Kasumi-1 (cell line): ENCODE data around the gene NUP107.

Experiments used
- DNase-seq, 2 experiments: peaks; one replicate each; lab custom pipeline; 2025; lab: John Stamatoyannopoulos, UW

NUP107 gene

DNA sequence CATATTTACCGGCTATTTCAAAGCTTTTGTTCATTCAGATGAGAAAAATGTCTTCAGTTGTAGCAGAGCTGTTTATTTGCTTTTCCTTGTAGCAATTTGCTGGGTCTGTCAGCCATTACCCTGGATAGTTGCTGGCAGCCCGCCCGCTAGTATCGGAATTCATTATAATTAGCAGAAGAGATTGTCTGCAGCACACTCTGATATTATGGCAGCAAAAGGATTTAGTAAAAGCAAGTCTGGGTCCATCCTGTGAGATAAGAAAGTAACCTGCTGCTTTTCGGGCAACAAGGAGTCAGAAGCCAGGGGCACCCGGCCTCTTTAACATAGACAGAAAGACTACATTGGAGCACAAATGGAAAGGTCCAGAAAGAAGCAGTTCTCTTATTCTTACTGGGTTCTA, 53.1 kb downstream of the NUP107 start:
- no peak for DNase-seq

DNA sequence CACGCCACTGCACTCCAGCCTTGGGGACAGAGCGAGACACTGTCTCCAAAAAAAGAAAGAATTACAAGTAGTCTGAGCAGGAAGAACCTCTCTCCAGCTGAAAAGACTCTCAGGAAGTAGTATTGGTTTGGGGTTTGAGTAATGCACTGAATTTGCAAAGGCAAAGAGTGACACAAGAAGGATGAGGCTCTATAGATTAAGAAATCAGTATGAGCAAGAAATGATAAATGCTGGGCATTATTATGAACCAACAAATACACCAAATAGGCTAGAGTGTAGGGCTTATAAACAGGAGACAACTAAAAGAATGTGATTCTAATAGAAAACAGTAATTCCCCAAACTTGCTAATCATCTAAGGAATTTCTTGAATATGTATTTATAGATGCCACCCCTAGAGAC, 56.6 kb downstream of the NUP107 start:
- DNase-seq = peak; percentile 72 to 73

- peak in 1 of 2 experiments; percentile 35 for DNase-seq
These were observed 58.7 kb downstream of the NUP107 start for GRCh38 chr12:68745376-68745903.

- peak; percentile 91 to 92 for DNase-seq
These were observed 59.3 kb downstream of the NUP107 start, which contains the start of gene SLC35E3 for GRCh38 chr12:68745904-68746571. Gene SLC35E3, plus strand, starts transcription at chr12:68746176. Its CDS starts 202 bp downstream, at chr12:68746378.

DNA sequence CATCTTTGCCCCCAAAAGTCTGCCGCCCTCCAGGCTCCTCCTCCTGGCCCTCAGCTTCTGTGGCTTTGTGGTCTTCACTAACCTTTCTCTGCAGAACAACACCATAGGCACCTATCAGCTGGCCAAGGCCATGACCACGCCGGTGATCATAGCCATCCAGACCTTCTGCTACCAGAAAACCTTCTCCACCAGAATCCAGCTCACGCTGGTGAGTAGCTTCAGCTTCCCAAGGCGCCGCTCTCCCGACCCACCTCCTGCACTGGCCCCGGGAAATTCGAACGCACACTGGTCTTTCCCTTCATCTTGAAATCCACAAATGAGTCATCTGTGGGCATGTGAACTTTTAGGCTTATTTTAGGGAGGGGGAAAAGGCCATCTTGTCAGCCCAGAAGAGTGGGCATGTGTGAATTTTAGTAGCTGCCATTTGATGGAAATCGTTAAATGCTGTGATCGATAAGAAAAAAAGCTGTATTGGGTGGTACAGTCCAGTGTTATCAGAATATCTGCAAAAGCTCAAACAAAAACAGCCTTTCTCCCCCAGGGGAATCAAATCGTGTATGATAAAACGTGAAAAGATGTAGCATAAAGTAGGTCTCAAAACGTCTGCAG, 59.9 kb downstream of the NUP107 start:
- peak; percentile 32 to 60 for DNase-seq

DNA sequence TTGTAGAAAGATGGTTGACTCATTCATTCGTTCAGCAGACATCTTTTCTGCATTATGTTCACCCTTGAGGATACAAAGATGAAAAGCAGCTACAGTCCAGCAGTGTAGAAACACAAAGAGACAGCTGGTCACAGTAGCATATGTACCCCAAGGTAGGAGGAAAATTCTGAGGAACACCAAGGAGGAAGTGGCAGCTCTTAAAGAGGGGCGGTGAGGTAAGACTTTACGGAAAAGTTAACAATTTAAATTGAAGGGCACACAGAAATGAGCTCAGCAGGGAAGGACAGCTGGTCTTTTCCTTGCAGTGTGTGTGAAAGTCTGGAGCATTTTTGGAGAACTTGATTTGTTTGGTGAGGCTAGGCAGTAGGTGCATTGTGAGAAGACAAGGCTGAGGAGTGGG, 62.7 kb downstream of the NUP107 start:
- no peak for DNase-seq

- DNase-seq = no peak
These were observed 63.1 kb downstream of the NUP107 start for GRCh38 chr12:68749861-68750260.

DNA sequence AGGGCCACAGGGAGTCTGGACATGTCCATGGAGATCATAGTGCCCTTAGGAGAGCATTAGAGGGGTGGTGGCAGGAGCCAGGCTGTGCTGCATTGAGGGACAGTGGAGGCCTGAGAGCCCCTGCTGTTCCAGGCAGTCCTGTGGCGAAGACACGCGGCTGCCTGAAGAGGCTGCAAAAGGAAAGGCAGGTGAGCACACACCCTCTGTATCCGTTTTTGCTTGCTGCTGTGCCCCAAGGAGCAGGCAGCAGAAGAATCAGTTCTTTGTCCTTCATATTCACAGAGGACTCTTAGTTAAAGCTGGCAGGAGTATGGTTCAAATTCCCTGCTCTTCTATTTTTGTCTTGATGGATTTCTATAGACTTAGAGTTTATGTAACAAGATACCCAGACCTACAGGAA, 63.7 kb downstream of the NUP107 start:
- no peak for DNase-seq

GRCh38 chr12:68755536-68756243, 68.9 kb downstream of the NUP107 start:
- DNase-seq = no peak

GRCh38 chr12:68759852-68760251, 73.1 kb downstream of the NUP107 start:
- no peak for DNase-seq

DNA sequence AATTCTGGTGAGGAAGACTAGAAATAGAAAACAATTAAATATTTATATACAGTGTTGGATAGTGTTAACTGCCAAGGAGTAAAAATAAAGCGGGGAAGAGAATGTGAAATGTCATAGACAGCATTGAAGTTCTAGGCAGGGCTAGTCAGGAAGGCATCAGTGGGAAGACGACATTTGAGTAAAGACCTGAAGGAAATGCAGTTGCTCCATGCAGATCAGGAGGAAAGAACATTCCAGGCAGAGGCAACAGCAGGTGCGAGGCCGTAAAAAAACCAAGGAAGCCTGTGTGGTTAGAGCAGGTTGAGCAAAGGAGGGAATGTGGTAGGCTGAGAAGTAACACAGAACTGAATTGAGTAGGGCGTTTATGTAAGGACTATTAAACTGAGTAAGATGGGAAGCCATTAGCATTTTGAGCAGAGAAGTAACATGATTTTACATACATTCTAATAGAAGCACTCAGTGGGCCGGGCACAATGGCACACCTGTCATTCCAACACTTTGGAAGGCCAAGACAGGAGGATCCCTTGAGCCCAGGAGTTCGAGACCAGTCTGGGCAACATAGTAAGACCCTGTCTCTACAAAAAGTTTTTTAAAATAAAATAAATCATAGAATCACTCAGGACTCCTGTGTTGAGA, 74.1 kb downstream of the NUP107 start:
- no peak for DNase-seq

DNA sequence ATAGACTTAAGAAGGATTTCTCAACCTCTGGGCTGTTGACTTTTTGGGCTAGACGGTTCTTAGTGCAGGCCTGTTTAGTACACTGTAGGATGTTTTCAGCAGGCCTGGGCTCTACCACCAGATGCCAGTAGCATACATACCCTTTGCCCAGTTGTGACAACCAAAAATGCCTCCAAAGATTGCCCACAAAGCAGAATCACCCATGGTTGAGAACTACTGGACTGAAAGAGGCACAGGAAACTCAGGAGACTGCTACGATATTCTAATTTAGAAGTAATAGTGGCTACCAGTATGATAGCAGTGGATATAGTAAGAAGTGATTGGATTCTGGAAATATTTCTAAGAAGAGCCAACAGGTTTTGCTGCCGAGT, 74.6 kb downstream of the NUP107 start:
- DNase-seq = no peak

DNA sequence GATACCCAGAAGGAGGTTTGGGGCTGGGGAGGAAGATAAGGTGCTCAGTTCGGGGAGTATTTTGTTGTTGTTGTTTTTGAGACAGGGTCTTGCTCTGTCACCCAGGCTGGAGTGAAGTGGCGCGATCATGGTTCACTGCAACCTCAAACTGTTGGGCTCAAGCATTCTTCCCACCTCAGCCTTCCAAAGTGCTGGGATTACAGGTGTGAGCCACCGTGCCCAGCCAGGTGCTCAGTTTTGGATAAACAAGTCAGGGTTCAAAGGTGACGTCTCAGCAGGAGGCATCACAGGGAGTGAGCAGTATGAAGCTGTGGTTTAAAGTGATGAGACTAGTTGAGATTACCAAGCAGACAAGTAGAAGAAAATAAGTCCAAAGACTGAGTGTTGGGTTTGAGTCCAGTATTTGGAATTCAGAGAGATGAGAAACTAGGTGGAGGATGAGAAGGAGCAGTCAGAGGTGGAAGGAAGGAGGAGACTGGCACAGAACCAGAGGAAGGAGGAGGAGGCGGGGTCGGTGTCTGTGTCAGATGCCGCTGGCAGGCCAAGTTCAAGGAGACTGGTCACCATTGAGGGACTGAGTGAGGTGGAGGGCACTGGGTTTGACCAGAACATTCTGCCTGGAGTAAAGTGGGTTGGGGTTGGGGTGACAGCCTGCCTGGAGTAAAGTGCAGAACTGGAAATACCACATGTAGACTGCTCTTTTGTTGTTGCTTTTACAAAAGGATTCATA, 75.3 kb downstream of the NUP107 start:
- no peak for DNase-seq

DNA sequence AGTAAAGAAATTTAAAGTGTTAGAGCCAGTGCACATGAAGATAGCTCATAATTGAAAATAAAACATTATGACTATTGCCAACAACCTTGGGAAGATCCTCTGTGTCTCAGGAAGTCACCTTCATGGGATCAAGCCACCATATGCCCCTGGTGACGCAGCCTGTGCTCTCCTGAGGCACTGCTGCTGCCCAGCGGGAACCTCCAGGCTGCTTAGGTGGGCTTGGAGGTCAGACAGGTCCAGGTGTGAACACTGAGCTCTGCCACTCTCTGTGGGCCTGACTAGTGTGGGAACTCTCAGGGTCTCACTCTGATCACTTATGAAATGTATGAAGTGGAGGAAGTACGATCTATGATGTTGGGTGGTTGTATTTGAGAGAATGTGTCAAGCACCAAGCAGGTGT, 75.9 kb downstream of the NUP107 start:
- no peak for DNase-seq

DNA sequence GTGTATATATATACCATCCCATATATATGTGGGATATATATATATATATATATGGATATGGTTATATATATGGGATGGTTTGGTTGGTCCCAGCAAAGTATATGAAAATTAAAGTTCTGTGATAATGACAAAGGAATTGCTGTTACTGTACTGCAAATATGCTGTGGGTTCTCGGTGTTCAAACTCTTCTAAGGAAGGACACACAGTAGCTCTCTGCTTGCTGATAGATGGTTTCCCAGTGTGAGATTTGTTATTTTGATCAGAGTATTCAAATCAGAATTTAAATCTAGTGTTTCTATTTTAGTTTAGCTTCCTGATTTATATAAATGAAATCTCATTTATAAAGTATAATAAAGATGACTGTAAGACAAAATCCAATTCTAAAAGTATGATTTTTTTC, 78.9 kb downstream of the NUP107 start:
- no peak for DNase-seq

DNA sequence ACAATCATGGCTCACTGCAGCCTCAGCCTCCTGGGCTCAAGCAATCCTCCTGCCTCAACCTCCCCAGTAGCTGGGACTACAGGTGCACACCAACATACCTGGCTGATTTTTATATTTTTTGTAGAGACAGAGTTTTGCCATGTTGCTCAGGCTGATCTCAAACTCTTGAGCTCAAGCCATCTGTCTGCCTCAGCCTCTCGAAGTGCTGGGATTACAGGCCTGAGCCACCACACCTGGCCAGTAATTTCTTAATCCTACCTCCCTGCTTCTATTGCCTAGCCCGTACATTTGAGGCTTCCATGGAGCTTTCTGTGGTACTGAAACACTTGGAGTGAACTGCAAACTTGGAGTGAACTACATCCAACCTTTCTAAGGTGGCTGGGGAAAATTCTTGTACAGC, 79.9 kb downstream of the NUP107 start:
- DNase-seq = no peak

- no peak for DNase-seq
These were observed 80.4 kb downstream of the NUP107 start for GRCh38 chr12:68767191-68767590.

GRCh38 chr12:68768431-68768939, 81.7 kb downstream of the NUP107 start:
- no peak for DNase-seq

GRCh38 chr12:68769941-68770340, 83.2 kb downstream of the NUP107 start:
- DNase-seq = no peak

- no peak for DNase-seq
These were observed 84.6 kb downstream of the NUP107 start for GRCh38 chr12:68771223-68771925.

- DNase-seq = no peak
These were observed 85.9 kb downstream of the NUP107 start for GRCh38 chr12:68772714-68773113.
